ENCODE measurements around the gene CREB5.

DNA sequence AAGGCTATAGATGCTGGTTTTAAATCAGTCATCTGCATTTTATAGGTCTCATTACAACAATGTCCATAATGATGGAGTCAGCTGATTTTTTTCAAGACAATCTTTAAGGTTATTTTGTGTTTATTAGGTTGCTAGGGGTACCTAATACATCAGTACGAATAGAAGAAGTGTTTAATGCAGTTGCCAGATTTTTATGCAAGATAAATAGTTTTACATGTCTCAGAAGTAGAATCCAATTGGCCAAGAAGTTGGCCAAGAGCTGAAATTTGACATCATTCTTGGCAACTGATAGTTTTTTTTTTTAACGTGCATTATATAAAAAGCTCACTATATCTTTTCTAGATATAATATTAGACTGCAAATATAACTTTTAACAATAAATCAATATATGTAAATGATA, 337.3 kb downstream of the CREB5 start:
- TF ChIP-seq, protein P1, sequence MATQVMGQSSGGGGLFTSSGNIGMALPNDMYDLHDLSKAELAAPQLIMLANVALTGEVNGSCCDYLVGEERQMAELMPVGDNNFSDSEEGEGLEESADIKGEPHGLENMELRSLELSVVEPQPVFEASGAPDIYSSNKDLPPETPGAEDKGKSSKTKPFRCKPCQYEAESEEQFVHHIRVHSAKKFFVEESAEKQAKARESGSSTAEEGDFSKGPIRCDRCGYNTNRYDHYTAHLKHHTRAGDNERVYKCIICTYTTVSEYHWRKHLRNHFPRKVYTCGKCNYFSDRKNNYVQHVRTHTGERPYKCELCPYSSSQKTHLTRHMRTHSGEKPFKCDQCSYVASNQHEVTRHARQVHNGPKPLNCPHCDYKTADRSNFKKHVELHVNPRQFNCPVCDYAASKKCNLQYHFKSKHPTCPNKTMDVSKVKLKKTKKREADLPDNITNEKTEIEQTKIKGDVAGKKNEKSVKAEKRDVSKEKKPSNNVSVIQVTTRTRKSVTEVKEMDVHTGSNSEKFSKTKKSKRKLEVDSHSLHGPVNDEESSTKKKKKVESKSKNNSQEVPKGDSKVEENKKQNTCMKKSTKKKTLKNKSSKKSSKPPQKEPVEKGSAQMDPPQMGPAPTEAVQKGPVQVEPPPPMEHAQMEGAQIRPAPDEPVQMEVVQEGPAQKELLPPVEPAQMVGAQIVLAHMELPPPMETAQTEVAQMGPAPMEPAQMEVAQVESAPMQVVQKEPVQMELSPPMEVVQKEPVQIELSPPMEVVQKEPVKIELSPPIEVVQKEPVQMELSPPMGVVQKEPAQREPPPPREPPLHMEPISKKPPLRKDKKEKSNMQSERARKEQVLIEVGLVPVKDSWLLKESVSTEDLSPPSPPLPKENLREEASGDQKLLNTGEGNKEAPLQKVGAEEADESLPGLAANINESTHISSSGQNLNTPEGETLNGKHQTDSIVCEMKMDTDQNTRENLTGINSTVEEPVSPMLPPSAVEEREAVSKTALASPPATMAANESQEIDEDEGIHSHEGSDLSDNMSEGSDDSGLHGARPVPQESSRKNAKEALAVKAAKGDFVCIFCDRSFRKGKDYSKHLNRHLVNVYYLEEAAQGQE (IDR thresholded peaks at IDR 0.05; ENCODE audit: low read depth): no peak
- TF ChIP-seq, protein P2, sequence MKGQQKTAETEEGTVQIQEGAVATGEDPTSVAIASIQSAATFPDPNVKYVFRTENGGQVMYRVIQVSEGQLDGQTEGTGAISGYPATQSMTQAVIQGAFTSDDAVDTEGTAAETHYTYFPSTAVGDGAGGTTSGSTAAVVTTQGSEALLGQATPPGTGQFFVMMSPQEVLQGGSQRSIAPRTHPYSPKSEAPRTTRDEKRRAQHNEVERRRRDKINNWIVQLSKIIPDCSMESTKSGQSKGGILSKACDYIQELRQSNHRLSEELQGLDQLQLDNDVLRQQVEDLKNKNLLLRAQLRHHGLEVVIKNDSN (IDR thresholded peaks at IDR 0.05): no peak
- no peak for TF ChIP-seq CREB1 (IDR thresholded peaks at IDR 0.05; ENCODE audit: low read depth)
- no peak for TF ChIP-seq EP300 (IDR thresholded peaks at IDR 0.05; ENCODE audit: borderline replicate concordance)
- TF ChIP-seq EGR1 (IDR thresholded peaks at IDR 0.05): no peak
- TF ChIP-seq, protein P3, sequence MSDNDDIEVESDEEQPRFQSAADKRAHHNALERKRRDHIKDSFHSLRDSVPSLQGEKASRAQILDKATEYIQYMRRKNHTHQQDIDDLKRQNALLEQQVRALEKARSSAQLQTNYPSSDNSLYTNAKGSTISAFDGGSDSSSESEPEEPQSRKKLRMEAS (IDR thresholded peaks at IDR 0.05): no peak
- TF ChIP-seq TEAD4 (IDR thresholded peaks at IDR 0.05): no peak
- TF ChIP-seq ZBTB7A (IDR thresholded peaks at IDR 0.05; ENCODE audit: low read depth): no peak
- TF ChIP-seq TAF1 (IDR thresholded peaks at IDR 0.05; ENCODE audit: low read depth): no peak
- no peak for TF ChIP-seq NFIC (IDR thresholded peaks at IDR 0.05)
- no peak for TF ChIP-seq FOXM1 (IDR thresholded peaks at IDR 0.05; ENCODE audit: borderline replicate concordance, low read depth)
- TF ChIP-seq RAD21 (IDR thresholded peaks at IDR 0.05; ENCODE audit: low read depth): no peak
- TF ChIP-seq CEBPB (IDR thresholded peaks at IDR 0.05): no peak
